ENCODE data around the gene NF1. TPM values are rescaled to one million over a fixed set of nuclear protein-coding genes. Genes with fewer than 3 reads are reported as not detected.

Gene NF1
- total RNA-seq, 6 experiments from 2014 or later: 45.0 to 62.6 (median 54.0) TPM

- peaks cover 29% of the 10 kb centered on the region for H3K36me3 Mint-ChIP-seq (ENCODE audit: low read depth)
- no peaks in the 10 kb centered on the region for H3K27me3 Mint-ChIP-seq (ENCODE audit: insufficient read depth)
- H3K4me1 Mint-ChIP-seq (ENCODE audit: low read depth): peaks cover 28% of the 10 kb centered on the region
- no peak for DNase-seq
- H3K9me3 Mint-ChIP-seq: no peaks in the 10 kb centered on the region
- TF ChIP-seq CTCF (IDR thresholded peaks at IDR 0.05): no peak
- H3K27ac Mint-ChIP-seq: 0 out of 2 replicates have a peak overlapping the region, but pooled peaks have one; percentile 13
- H3K4me3 Mint-ChIP-seq: no peak overlapping the region
These were observed 36.5 kb downstream of the NF1 start for GRCh38 chr17:31131299-31131698.

GRCh38 chr17:31132977-31133376, 38.2 kb downstream of the NF1 start:
- Mint-ChIP-seq H3K4me3 (no peak overlapping the region), H3K4me1 (ENCODE audit: low read depth) (peaks cover 28% of the 10 kb centered on the region), H3K36me3 (ENCODE audit: low read depth) (peaks cover 45% of the 10 kb centered on the region), H3K27ac (no peak overlapping the region), H3K9me3 (no peaks in the 10 kb centered on the region), H3K27me3 (ENCODE audit: insufficient read depth) (no peaks in the 10 kb centered on the region)
- no peak for TF ChIP-seq CTCF (IDR thresholded peaks at IDR 0.05)
- no peak for DNase-seq

- DNase-seq: no peak
- Mint-ChIP-seq H3K27ac (no peak overlapping the region), H3K4me3 (no peak overlapping the region), H3K36me3 (ENCODE audit: low read depth) (peaks cover 46% of the 10 kb centered on the region), H3K4me1 (ENCODE audit: low read depth) (peaks cover 21% of the 10 kb centered on the region), H3K9me3 (no peaks in the 10 kb centered on the region), H3K27me3 (ENCODE audit: insufficient read depth) (no peaks in the 10 kb centered on the region)
- TF ChIP-seq CTCF (IDR thresholded peaks at IDR 0.05): no peak
These were observed 39.8 kb downstream of the NF1 start for GRCh38 chr17:31134576-31134975.

- no peak overlapping the region for H3K27ac Mint-ChIP-seq
- no peak for DNase-seq
- H3K27me3 Mint-ChIP-seq (ENCODE audit: insufficient read depth): no peaks in the 10 kb centered on the region
- TF ChIP-seq CTCF (IDR thresholded peaks at IDR 0.05): no peak
- H3K4me1 Mint-ChIP-seq (ENCODE audit: low read depth): peaks cover 11% of the 10 kb centered on the region
- peaks cover 41% of the 10 kb centered on the region for H3K36me3 Mint-ChIP-seq (ENCODE audit: low read depth)
- no peaks in the 10 kb centered on the region for H3K9me3 Mint-ChIP-seq
- no peak overlapping the region for H3K4me3 Mint-ChIP-seq
These were observed 41.5 kb downstream of the NF1 start for GRCh38 chr17:31136319-31136718.

GRCh38 chr17:31140111-31140510, 45.3 kb downstream of the NF1 start:
- Mint-ChIP-seq H3K27me3 (ENCODE audit: insufficient read depth) (no peaks in the 10 kb centered on the region; the same call in 1 of the 2 replicates), H3K36me3 (ENCODE audit: low read depth) (peaks cover 46% of the 10 kb centered on the region), H3K4me1 (ENCODE audit: low read depth) (peaks cover 11% of the 10 kb centered on the region), H3K9me3 (no peaks in the 10 kb centered on the region), H3K4me3 (no peak overlapping the region), H3K27ac (no peak overlapping the region)
- no peak for TF ChIP-seq CTCF (IDR thresholded peaks at IDR 0.05)
- no peak for DNase-seq

- Mint-ChIP-seq H3K36me3 (ENCODE audit: low read depth) (peaks cover 49% of the 10 kb centered on the region), H3K27me3 (ENCODE audit: insufficient read depth) (no peaks in the 10 kb centered on the region; the same call in 1 of the 2 replicates), H3K4me1 (ENCODE audit: low read depth) (peaks cover 23% of the 10 kb centered on the region), H3K27ac (no peak overlapping the region), H3K4me3 (no peak overlapping the region), H3K9me3 (no peaks in the 10 kb centered on the region)
- no peak for DNase-seq
- TF ChIP-seq CTCF (IDR thresholded peaks at IDR 0.05): no peak
These were observed 49.7 kb downstream of the NF1 start for GRCh38 chr17:31144428-31144827.
